Stimulated activated CD4-positive, alpha-beta T cell treated with anti-CD3 and anti-CD28 coated beads, Interleukin-12 subunit alpha, Interleukin-12 subunit beta, amount 100 ng/mL, for 24 hours (primary cell): ENCODE data around the gene CEP43.
A peak's percentile ranks its signal among the peaks of the same experiment; 100 is the strongest.

Experiments
- DNase-seq, 2 experiments: peaks; one replicate each; pipeline ENCODE4 v3.0.0-alpha.2; 2020; ENCODE audit warnings: low read depth in 2 of 2

The CEP43 gene

DNA sequence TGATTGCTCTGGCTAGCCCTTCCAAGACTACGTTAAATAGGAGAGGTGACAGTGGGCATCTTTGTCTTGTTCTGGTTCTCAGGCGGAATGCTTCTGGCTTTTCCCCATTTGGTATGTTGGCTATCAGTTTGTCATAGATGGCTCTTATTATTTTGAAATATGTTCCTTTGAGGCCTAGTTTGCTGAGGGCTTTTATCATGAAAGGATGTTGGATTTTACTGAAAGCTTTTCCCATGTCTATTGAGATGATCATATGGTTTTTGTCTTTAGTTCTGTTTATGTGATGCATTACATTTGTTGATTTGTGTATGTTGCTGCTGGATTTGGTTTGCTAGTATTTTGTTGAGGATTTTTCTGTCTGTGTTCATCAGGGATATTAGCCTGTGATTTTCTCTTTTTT is 32.9 kb upstream of the CEP43 start:
- no peak for DNase-seq

- DNase-seq, result no peak
These were observed 29.7 kb upstream of the CEP43 start for GRCh38 chr6:166969390-166970002.

GRCh38 chr6:166970091-166970490 is 29.1 kb upstream of the CEP43 start:
- DNase-seq, result no peak

DNA sequence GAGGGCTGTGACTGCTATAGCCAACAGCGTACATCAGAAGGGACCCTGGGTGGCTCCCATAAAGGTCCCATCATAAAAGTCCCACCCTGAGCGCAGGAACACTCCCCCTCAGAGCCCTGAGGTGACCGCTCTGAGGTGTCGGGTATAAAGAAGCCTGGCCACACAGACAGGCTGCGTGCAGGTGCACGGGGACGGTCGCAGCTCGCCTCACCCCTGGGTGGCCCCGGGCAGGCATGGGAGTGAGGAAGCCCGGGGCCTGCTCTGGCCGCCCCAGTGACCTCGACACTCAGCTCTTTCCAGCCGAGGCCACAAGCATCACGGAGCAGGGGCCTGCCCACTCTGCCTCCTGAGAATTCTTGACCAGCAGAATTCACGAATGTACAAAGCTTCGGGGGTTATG is 28.4 kb upstream of the CEP43 start:
- DNase-seq, result no peak

- DNase-seq, result no peak
These were observed 27.9 kb upstream of the CEP43 start for GRCh38 chr6:166971271-166971670.

GRCh38 chr6:166972101-166972500 is 27.1 kb upstream of the CEP43 start:
- no peak for DNase-seq

DNA sequence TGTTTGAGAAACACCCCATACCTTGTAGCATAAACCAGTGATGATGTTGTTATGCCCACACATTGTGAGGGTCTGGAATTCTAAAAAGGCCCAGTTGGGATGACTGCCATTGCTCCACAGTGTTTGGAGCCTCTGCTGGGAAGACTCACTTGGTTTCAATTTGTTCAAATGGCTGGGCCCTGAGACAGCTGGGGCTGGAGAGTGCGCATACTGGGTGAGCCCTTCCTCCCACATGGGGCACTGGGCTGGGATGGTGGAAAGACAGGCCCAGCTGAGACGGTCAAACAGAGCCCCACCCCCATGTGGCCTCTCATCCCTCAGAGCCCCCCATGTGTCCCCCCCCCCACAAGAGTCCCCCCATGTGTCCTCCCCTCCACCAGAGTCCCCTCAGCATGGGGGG is 22.6 kb upstream of the CEP43 start:
- DNase-seq, result no peak

GRCh38 chr6:166977621-166978525 is 21.3 kb upstream of the CEP43 start:
- no peak for DNase-seq

- DNase-seq, result no peak
These were observed 18.5 kb upstream of the CEP43 start for GRCh38 chr6:166980738-166981137.

GRCh38 chr6:166987448-166987847 is 11.7 kb upstream of the CEP43 start:
- no peak for DNase-seq

DNA sequence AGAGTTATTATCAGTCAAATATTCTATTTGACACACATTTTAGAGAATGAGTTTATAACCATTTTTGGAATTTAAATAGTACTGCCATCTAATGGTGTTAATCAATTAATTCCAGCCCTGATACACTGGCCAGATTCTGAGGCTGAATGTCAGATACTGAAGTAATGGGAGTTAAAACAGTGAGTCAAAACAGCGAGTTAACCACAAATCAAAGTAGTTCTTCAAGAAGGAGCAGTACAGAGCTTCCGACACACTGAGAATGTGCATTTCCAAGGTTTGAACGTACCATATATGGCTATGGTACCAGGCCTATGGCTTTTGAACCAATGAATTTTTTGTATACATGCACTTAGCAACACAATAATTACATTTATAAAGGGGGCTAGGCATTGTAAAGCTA is 11.3 kb upstream of the CEP43 start:
- no peak for DNase-seq

- no peak for DNase-seq
These were observed 10.5 kb upstream of the CEP43 start for GRCh38 chr6:166988674-166989201.

DNA sequence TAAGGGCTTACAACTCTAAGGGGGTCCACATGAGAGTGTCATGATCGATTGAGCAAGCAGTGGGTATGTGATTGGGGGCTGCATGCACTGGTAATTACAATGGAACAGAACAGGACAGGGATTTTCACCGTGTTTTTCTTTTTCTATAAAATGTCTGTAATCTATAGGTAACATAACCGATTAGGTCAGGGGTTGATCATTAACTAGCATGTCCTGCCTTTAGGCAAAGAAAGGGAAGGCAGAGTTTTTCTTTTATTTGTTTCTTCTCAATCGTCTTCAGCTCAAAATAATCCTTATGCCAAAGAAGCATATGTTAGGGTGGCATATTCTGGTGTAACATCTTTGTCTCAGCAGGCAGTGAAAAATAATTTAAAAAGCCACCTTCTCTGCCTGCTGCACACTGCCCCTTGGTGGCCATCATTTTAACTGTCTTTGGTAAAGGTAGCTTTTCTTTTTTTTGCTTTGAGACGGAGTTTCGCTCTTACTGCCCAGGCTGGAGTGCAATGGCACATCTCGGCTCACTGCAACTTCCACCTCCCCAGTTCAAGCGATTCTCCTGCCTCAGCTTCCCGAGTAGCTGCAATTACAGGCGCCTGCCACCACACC is 9.7 kb upstream of the CEP43 start:
- DNase-seq, result peak in 1 of 2 experiments; percentile 20

GRCh38 chr6:166996406-166996805 is 2.8 kb upstream of the CEP43 start:
- DNase-seq, result no peak

- DNase-seq, result no peak
These were observed 1.8 kb upstream of the CEP43 start for GRCh38 chr6:166997348-166997747.

DNA sequence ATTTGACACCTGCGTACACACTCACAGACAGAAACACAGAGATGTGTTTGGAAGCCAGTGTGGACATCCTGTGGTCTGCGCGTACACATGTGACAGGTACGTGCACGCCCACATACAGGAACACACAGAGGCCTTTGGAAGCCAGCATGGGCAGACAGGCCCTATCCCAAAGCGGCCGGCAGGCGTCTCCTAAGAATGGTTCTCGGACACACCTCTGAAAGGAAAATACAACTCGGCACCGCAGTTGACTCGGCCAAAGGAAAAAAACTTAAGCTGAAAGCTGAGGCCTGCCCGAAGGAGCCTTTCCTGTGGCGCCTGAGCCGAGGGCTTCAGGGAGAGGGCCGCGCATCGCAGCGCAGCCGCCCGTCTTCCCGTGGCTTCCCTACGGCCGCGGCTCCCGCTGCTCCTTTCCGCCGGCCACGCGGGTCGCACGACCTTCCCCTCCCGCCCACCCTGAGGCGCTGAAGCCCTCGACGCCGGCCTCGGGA is 1.4 kb upstream of the CEP43 start:
- DNase-seq, result peak; percentile 10 to 62

DNA sequence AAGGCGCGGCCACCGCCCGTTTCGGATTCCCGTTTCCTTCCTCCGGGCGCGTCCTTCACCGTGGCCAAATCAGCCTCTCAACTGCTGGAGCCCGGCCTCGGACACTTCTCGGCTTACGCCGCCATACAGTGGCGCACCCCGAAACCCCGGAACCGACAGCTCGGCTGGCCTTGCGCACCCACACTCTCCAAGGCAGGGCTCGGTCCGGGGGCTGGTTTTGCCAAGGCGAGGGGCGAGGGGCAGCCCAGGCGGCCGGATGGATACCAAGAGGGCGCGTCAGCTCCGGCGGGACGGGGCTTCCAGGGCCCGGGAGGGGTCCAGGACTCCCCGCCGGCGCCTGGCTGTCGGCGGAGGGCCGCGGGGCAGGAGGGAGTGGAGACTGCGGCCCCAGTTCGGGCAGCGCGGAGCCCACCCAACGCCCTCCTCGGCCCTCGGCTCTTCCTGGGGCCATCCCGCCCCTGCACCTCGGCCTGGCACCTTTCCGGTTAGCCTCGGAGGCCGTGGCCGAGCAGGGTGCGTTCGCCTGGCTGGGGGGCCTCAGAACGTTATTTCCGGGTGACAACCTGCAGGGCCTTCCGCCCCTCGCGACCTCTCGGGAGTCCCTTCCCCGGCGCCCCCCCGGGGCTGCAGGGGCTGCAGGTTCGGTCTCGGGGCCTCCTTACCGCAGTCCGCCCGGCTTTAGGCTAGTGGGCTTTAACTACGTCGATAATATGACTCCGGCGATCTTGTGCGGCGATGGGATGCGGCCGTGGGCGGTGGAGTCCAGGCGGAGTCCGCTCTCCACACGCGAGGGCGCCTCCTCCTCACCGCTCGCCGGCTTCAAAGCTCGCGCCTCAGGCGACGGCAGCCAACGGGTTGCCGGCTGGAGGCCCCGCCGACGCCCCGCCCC is 697 bp upstream of the CEP43 start:
- DNase-seq, result peak in 1 of 2 experiments; percentile 14

GRCh38 chr6:166999884-167000253 is 672 bp downstream of the CEP43 start:
- DNase-seq, result no peak

DNA sequence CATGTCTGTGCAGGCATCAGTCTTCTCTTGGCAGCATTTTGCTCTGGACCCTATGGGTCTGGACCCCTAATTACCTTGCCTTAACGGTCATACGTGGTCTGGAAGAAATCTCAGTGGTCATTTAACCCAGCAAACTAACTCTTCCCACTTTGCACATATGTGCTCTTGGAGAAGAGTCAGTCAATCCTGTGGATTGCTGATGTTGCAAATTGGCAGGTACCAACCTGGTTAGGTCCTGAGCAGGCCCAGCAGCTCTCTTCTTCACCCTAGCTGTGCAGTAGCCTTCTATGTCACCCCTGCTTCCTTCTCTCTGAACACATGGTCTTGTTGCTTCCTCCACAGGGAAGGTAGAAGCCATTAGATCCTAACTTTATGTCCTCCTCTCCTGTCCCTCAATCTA is 1.6 kb downstream of the CEP43 start:
- DNase-seq, result no peak

- no peak for DNase-seq
These were observed 6.4 kb downstream of the CEP43 start for GRCh38 chr6:167005350-167006159.

- no peak for DNase-seq
These were observed 8.8 kb downstream of the CEP43 start for GRCh38 chr6:167007985-167008384.
